SKM-1 treated with dmso at 0.1 percent for 144 hours (cell line): ENCODE results near the gene GTF2A1L.
"Not testable (repeated sequence)": the region's sequence is repeated elsewhere in the genome, so short reads cannot be mapped to it uniquely, and the experiment has no call there.

Experiments used
- DNase-seq: peaks from one replicate; lab custom pipeline; 2025; ENCODE audit not compliant: unreplicated experiment; lab: John Stamatoyannopoulos, UW

Gene GTF2A1L

GRCh38 chr2:48607307-48608014, 10.2 kb upstream of the GTF2A1L start:
- DNase-seq, result no peak

GRCh38 chr2:48613211-48613610, 4.4 kb upstream of the GTF2A1L start:
- DNase-seq, result no peak

GRCh38 chr2:48614581-48614980, 3.1 kb upstream of the GTF2A1L start:
- not testable (repeated sequence) for DNase-seq

GRCh38 chr2:48619526-48619925, 1.9 kb downstream of the GTF2A1L start:
- no peak for DNase-seq

GRCh38 chr2:48620604-48621003, 2.9 kb downstream of the GTF2A1L start:
- DNase-seq, result no peak

GRCh38 chr2:48622691-48623090, 5.0 kb downstream of the GTF2A1L start:
- DNase-seq, result not testable (repeated sequence)

DNA sequence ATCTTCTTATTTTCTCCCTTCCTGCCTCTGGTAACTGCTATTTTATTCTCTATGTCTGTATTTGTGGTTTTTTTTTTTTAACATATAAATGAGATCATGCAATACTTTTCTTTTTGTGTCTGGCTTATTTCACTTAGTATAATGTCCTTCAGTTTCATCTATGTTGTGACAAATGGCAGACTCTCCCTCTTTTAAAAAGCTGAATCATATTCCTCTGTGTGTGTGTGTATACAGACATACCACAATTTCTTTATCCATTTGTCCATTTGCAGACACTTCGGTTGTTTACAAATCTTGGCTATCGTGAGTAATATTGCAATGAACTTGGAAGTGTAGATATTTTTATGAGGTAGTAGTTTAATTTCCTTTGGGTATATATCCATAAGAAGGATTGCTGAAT, 7.0 kb downstream of the GTF2A1L start:
- DNase-seq, result no peak

- no peak for DNase-seq
Observed at GRCh38 chr2:48626047-48626446, 8.4 kb downstream of the GTF2A1L start.

DNA sequence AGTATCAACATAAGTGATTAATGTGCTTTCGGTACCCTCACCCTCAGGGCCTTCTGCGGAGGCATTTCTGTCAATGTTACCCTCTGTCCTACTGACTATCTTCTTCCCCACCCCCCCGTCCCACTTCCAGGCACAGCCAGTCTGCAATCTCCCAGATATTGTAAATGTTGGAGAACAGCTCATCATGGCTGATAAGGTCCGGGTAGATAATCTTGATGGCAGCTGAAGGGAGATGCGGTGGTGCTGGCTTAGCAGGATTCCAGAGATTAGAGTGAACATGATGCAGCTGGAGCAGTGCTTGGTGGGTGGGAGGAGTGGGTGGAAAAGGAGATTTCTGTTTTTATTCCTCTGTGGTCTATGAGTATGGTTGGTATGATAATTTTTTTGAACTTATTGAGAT, 15.5 kb downstream of the GTF2A1L start:
- no peak for DNase-seq

GRCh38 chr2:48635786-48636185, 18.1 kb downstream of the GTF2A1L start:
- DNase-seq, result no peak

DNA sequence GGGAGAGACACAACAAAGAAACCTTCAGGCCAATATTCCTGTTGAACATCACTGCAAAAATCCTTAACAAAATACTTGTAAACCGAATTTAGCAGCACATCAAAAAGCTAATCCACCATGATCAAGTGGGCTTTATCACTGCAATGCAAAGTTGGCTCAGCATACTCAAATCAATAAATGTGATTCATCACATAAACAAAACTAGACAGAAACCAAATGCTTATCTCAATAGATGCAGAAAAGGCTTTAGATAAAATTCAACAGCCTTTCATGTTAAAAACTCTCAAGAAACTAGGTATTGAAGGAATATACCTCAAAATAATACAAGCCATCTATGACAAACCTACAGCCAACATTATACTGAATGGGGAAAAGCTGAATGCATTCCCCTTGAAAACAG, 20.6 kb downstream of the GTF2A1L start:
- no peak for DNase-seq

DNA sequence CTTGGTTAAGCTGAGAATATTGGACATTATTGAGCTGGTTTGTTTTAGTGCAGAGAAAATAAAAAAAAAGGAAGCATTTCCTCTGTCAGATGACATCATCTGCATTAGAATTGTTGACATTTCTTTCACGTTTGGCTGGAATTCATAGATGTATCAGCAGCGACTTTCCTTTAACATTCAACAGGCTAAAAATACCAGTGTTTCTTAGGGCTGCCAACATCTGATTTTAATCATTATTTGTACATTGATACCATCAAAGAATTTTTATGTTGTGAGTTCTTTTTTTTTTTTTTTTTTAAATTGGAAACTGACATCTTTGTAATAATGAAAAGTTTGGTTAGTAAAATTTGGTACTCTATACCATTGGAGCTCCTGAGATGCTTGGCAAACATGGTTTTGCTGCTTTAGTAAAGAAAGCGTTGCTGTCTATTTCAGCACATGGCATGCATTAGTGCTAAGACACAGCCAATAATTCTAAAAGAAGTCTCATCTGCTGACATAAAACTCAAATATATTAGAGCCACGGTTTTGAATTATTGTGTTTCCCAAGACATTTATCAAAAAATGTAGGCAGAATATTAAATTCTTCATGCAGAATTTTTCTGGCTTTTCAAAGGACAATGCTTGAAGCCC, 33.6 kb downstream of the GTF2A1L start:
- DNase-seq, result no peak

DNA sequence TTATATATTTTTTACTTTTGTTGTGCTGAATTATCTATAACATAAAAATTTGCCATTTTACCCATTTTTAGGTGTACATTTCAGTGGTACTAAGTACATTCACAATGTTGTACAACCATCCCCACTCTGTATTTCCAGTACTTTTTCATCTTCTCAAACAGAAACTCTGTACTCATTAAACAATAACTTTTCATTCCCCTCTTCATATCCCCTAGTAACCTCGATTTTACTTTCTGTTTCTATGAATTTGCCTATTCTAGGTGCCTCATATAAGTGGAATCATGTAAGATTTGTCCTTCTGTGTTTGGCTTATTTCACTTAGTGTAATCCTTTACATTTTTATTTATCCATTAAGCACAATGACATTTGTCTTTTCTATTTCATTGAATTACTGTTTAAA, 51.3 kb downstream of the GTF2A1L start:
- DNase-seq, result no peak

- DNase-seq, result no peak
Observed at GRCh38 chr2:48673581-48673980, 55.9 kb downstream of the GTF2A1L start.

- DNase-seq, result no peak
Observed at GRCh38 chr2:48674933-48675332, 57.3 kb downstream of the GTF2A1L start.

DNA sequence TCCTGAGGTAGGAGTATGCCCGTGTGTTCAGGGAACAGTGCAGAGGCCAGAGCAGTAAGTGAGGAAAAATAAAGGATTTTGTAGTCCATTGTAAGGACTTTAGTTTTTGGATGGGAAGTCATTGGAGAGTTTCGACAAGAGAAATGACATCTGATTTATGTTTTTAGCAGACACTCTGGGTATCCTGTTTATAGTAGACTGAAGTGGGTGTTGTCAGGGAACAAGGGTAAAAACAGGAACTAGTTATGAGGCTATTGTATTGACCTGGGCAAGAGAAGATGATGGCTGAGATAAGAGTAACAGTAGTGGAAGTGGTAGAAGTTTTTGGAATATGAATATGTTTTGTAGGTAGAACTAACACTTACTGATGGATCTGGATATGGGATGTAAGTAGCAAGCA, 59.8 kb downstream of the GTF2A1L start:
- peak; percentile 53 for DNase-seq

GRCh38 chr2:48685126-48685525, 67.5 kb downstream of the GTF2A1L start:
- DNase-seq, result no peak

- no peak for DNase-seq
Observed at GRCh38 chr2:48691935-48692691, 74.5 kb downstream of the GTF2A1L start.

- no peak for DNase-seq
Observed at GRCh38 chr2:48693066-48693465, 75.4 kb downstream of the GTF2A1L start.

GRCh38 chr2:48693645-48694044, 76.0 kb downstream of the GTF2A1L start:
- no peak for DNase-seq

DNA sequence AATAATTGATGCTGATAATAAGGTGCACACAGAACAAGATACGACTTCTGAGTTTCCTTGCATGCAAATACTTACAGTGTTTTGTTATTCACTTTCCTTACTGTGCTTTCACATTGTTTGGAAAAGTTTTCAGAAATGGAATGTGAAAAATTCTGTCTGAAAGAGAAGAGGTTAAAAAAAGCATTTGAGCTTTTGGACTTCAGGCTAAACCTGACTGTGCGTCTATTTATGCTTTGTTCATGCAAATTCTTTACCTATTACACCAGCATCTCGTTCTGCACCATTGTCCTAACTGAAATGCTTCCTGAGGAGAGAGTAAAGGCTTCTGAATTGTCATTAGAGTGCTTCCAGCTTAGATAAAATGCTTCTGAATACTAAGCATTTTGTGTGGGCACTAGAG, 76.5 kb downstream of the GTF2A1L start:
- DNase-seq, result no peak

GRCh38 chr2:48695991-48696390, 78.3 kb downstream of the GTF2A1L start:
- no peak for DNase-seq
